GM18868 (cell line): ENCODE results near the gene FANCD2.
"Not testable (repeated sequence)": the region's sequence is repeated elsewhere in the genome, so short reads cannot be mapped to it uniquely, and the experiment has no call there.

Experiments used
- ATAC-seq: cut with Tn5 transposase; IDR thresholded peaks from one replicate; pipeline ENCODE4 v1.9.1; 2021; ENCODE audit warnings: mild to moderate bottlenecking, moderate library complexity; ENCODE audit not compliant: unreplicated experiment

The FANCD2 gene

DNA sequence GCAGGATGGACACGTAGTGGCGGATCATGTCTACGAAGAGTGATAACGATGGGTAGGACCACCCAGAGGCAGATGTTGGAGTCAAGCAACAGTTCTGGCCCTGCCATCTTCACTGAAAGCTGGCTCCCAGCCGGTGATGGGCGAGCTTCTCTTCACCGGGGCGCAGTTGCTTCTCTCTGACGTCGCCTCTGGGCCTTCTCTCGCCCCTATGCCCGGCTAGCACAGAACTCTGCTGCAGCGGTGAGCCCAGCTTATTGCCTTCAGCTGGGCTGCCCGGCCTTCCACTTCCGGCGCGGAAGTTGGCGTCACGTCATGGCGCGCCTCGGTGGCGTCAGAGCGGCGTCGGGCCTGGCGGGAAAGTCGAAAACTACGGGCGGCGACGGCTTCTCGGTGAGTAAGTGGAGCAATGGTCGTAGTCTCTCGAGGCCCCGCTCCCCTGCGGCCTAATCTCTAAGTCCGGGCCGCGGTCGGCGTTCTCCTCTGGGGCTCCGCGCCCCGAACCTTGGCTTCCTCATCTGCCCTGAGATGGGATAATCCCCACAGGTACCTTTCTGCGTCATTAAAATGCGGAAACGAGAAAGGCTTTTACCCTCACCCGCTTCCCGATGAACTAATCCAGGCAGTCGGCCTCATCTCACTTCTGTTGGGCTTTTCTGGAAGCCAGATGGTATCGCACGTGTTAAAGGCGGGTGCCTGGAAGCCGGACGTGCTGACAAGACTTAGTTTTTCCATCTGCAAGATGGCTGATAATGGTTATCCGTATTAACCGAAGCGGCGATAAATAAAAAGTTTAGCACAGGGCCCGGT lies at the start of gene FANCD2:
FANCD2 (plus strand) TSS at position 354 of the 807 bp plus-strand sequence. CDS start 2,221 bp downstream, outside the sequence.
- peak; percentile 95 for ATAC-seq

GRCh38 chr3:9976721-9977709 lies 49.2 kb upstream of the FANCD2 start:
- no peak for ATAC-seq

GRCh38 chr3:9978710-9979305 lies 47.4 kb upstream of the FANCD2 start:
- no peak for ATAC-seq

- ATAC-seq: no peak
Observed at GRCh38 chr3:9980251-9980650, 46.0 kb upstream of the FANCD2 start.

- peak; percentile 26 for ATAC-seq
Observed at GRCh38 chr3:9986230-9986725, 40.0 kb upstream of the FANCD2 start.

DNA sequence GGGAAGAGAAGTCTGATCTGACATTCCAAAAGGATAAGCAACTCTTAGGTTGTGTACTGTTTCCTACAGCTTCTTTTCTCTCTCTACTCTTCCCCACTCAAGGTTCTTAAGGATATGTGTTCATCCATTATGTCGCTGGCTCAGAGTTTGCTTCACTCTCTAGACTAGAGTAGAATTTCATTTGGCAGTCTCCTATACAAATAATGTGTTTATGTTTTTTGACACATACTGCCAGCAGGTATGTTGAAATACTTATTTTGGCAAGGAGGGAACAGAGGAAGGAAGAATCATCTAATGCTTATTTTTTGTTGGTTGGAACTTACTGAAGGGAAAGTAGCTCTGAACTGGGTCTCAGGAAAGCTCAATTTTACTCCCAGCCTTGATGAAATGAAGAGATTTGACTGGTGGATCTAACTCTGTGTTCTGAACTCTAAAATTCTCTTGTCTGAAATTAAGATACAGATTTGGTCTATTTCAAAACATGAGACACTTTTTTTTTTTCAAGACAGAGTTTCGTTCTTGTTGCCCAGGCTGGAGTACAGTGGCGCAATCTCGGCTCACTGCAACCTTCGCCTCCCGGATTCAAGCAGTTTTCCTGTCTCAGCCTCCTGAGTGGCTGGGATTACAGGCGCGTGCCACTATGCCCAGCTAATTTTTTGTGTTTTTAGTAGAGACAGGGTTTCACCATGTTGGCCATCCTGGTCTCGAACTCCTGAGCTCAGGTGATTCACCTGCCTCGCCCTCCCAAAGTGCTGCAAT lies 32.0 kb upstream of the FANCD2 start:
- ATAC-seq: no peak

DNA sequence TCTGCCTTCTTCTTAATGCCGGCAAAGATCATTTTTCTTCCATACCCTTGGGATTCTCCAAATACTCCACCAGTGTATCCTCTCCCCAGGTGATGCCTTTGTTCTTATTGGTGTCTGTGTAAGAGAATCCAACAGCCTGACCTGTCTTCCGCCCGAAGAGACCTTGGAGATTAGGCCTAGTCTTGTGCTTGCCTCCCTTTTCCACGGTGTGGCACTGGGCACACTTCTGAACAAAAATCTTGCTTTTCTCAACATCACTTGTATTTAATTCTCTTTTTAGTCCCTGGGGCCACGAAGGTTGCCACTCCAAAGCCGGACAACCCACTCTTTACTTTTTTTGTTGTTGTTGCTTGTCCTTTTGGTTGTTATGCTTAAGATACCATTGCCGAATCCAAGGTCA lies 25.6 kb upstream of the FANCD2 start:
- no peak for ATAC-seq

DNA sequence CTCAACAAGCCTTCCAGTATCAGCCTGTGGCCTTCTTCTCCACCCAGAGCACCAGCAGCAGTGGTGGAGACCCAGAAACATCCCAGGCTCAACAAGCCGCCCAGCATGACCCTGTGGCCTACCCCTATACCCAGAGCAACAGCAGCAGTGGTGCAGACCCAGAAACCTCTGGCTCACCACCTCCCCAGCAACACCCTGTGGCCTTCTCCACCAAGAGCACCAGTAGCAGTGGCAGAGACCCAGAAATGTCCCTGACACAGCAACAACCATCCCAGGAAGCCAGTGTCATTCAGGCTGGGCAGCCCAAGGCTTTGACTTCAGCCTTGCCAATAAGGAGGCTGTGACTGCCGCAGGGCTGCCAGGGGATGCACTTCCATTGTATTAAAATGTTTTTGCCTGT lies 23.3 kb upstream of the FANCD2 start:
- no peak for ATAC-seq

- ATAC-seq: no peak
Observed at GRCh38 chr3:10004506-10004905, 21.7 kb upstream of the FANCD2 start.

GRCh38 chr3:10004960-10005564 lies 21.2 kb upstream of the FANCD2 start:
- no peak for ATAC-seq

DNA sequence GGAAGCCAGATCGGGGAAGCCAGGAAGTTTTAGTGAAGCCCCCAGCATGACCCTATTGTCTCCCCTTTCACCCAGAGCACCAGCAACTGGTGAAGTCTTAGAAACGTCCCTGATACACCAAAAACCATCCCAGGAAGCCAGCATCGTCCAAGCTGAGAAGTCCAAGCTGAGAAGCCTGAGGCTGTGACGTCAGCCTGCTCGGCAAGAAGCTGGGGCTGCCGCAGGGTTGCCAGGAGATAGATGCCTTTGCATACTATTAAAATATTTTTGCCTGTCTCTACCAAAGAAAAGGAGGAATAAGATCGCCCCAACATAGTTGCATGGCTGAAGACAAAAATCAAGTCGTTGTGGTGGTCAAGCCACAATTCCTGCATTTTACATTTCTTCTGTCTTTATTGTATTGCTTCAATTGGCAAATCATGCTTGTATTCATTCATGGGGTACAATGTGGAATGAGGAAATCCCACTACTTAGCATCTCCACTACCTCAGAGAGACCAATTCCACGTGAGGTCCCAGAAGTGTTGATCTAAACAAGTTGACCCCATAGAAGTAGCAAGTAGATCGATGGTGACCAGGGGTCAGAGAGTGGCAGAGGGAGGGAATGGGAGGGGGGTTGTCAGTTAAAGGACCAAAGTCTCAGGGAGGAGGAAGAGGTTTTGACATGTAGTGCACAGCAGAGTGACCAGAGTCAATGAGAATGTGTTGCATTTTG lies 20.0 kb upstream of the FANCD2 start:
- no peak for ATAC-seq

DNA sequence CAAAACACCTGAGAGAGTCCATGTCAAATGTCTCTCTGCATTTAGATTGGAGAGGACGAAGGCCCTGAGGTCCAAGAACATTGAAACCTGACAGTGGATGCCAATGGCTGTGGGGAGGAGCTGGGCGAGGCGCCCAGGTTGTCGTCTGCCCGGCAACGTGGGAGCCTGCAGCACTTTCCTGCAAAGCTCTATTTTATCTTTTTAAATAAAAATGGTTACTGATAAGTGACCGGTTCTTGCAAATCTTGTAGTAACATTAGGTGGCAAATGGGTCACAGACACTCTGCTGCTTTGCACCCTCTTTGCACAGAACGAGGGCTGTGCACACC lies 19.5 kb upstream of the FANCD2 start:
- no peak for ATAC-seq

- no peak for ATAC-seq
Observed at GRCh38 chr3:10007126-10007782, 19.0 kb upstream of the FANCD2 start.

- ATAC-seq: not testable (repeated sequence)
Observed at GRCh38 chr3:10008216-10008587, 18.0 kb upstream of the FANCD2 start.

DNA sequence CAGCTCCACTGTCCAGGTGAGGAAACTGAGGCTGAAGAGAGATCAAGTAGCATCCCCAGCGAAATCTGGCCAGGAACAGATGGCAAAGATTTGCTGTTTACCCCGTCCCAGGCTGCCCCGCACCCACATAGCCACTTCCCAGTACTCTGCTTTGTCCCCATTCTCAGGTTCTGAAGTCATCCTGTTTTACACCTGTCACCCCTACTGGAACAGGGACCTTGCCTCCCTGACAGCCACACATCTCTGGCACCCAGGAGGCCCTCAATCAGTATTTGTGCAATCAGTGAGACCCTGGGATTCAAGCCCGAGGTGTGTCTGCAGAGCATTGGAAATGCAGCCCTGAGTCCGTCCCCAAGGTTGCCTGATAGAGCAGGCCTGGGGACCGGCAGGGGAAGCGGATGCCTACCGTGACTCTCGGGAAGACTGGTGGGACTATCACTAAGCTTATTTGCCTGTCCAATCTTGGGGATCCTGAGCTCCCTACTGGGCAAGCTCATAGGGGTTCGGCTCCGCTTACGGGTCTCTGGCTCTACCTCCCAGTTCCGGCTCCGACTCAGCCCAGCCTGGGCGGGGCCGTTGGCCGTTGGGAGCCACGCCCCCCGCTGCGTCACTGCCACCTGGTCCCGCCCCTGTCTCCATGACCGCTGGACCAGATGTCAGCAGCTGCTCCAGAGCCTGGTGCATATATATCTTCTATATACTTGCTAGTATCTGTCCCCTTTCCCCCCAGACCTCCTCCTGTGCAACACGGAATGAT lies 17.5 kb upstream of the FANCD2 start:
- peak; percentile 75 for ATAC-seq

DNA sequence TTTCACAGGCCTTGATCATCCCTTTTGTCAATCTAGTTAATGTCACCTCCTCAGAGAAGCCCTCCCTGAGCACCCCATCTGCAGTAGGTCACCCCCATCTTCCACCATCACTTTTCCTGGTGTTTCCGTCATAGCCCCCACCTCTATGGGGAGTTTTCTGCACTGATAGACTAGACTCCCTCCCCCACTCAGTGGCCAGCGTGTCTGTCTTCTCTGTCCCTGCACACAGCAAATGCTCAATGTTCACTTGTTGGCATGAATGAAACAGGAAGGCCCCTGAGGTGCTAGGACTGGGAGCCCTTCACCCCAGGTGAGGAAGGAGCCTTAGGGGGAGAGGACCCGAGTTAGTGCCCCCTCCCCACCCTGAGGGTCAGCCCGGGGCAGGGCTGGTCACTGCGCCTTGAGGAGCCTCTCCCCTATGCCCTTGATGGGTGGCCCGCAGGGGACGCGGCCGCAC lies 15.8 kb upstream of the FANCD2 start:
- no peak for ATAC-seq

DNA sequence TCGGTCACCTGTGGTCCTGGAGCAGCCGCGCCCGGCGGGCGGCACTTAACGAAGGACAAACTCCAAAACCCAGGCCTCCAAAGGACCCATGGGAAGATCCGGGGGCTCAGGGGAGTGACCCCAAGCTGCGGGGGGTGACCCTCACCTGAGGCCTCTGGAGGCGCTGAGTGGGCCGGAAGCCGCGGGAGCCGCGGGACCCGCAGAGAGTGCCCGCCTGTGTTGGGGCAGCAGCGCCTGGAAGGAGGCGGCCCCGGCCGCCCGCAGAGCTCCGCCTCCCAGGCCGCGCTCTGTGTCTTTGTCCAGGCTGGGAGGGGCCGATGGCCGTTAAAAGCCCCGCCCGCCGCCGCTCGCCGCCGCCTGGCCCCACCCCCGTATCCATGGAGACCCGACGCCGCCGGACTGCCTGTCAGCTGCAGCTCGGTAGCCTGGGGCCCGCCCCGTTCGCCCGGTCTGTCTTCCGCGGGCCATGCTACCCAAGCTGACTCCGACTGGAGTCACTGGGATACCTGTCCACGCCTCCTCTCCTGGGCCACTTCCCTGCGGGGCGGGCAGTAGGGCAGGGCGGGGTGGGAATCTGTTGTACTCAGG lies 15.3 kb upstream of the FANCD2 start:
- ATAC-seq: peak; percentile 85

DNA sequence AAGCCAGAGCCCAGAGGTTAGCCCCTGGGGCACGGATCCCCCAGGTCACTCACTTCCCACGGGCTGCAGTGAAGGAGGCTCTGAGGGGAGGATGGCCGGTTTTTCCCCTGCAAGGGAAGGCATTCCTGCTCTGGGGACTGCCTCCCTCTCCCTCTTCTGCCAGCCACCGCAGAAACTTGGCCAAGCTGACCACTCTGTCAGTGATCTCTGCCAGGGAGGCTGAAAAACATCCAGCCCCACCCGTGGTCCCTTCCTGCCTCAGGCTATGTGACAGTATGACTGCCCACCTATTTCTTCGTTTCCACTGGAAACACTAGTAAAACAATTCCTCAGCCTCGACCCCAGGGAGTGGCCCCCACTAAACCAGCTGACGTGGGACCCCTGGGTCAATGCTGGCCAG lies 14.6 kb upstream of the FANCD2 start:
- no peak for ATAC-seq
